ENCODE measurements around the gene NVL. TPM values are rescaled to one million over a fixed set of nuclear protein-coding genes. Genes with fewer than 3 reads are reported as not detected.

The NVL gene
- total and polyA plus RNA-seq, 4 donors = 5.3 to 14.0 (median 11.0) TPM

DNA sequence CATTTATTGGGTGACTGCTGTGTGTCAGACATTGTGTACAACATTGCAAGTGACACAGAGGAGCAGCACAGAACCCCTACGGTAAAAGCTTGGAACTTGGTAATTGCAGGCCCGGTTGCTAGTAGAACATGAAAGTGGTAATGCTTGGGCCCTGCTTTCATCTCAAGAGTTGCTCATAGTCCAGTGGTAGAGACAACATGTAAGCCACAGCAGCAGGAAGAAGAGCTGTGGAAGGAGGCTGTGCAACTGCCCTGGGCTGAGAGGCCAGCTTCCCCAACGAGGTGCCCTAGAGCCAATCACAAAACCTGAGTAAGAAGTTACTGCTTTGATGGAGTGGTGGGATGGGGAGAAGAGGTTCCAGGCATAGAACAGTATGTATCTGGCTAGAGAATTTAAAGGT lies 45.1 kb upstream of the NVL start (continued):
- TF ChIP-seq, protein P1, sequence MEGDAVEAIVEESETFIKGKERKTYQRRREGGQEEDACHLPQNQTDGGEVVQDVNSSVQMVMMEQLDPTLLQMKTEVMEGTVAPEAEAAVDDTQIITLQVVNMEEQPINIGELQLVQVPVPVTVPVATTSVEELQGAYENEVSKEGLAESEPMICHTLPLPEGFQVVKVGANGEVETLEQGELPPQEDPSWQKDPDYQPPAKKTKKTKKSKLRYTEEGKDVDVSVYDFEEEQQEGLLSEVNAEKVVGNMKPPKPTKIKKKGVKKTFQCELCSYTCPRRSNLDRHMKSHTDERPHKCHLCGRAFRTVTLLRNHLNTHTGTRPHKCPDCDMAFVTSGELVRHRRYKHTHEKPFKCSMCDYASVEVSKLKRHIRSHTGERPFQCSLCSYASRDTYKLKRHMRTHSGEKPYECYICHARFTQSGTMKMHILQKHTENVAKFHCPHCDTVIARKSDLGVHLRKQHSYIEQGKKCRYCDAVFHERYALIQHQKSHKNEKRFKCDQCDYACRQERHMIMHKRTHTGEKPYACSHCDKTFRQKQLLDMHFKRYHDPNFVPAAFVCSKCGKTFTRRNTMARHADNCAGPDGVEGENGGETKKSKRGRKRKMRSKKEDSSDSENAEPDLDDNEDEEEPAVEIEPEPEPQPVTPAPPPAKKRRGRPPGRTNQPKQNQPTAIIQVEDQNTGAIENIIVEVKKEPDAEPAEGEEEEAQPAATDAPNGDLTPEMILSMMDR (IDR thresholded peaks at IDR 0.05; ENCODE audit: low read depth, low read length, missing input control) = no peak
- TF ChIP-seq SP1 (IDR thresholded peaks at IDR 0.05) (no peak), RAD21 (IDR thresholded peaks at IDR 0.05) (no peak), RXRA (IDR thresholded peaks at IDR 0.05) (no peak)

DNA sequence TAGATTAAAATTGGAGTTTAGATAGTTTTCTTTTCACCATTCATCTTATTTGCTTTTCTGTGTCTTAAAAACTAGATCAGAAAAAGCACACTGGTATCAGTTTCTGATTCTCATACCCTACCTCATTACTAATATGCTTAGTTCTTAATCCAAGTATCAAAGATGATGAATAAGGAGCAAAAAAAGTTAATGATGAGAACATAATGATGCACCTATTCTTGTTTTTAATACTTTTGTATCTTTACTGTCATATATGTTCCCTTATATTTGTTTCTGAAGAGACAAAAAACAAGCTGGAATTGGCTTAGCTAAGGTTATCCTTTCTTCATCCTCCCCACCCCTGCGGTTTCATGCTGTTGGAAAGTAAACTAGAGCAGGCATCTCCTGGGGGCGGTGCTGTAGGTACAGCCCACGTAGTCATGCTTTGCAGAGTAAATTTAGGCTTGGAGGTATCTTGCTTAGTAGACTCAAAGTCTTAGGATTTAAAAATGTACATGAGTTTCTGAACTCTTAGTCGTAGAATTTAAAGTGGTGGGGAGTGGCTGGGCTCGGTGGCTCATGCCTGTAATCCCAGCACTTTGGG lies 43.1 kb upstream of the NVL start:
- WGBS = 98% methylated on average over 5 of the region's 5 CpGs
- H3K9ac ChIP-seq (ENCODE audit: low read depth in 1 of 2, low read length in 2 of 2) = no peak overlapping the region
- H3K36me3 ChIP-seq (ENCODE audit: control insufficient read depth in 4 of 4, insufficient read depth in 3 of 4, low read depth in 1 of 4, low read length in 3 of 4) = peaks cover 6 to 38% (median 31%) of the 10 kb centered on the region in 4 donors
- TF ChIP-seq, protein P1 (IDR thresholded peaks at IDR 0.05; ENCODE audit: low read depth, low read length, missing input control) = no peak
- TF ChIP-seq RXRA (IDR thresholded peaks at IDR 0.05) (no peak), HNF4G (IDR thresholded peaks at IDR 0.05) (no peak), RAD21 (IDR thresholded peaks at IDR 0.05) (no peak), REST (IDR thresholded peaks at IDR 0.05) (no peak), ZBTB33 (IDR thresholded peaks at IDR 0.05) (no peak), EGR1 (IDR thresholded peaks at IDR 0.05; ENCODE audit: low read depth in 2 of 2) (no peak), FOXA1 (IDR thresholded peaks at IDR 0.05) (no peak), JUND (IDR thresholded peaks at IDR 0.05) (no peak), FOXA2 (IDR thresholded peaks at IDR 0.05) (no peak)
- H3K4me3 ChIP-seq (ENCODE audit: low read depth in 1 of 3, low read length in 3 of 3) = no peak overlapping the region
- DNase-seq (ENCODE audit: low spot score) = no peak
- H3K4me1 ChIP-seq (ENCODE audit: control insufficient read depth in 4 of 4, insufficient read depth in 4 of 4, low read length in 3 of 4) = no peaks in the 10 kb centered on the region
- no peaks in the 10 kb centered on the region for H3K27me3 ChIP-seq (ENCODE audit: control insufficient read depth in 4 of 4, insufficient read depth in 4 of 4, low read length in 3 of 4)
- no peaks in the 10 kb centered on the region for H3K9me3 ChIP-seq (ENCODE audit: control insufficient read depth in 4 of 4, low read length in 3 of 4)
- no peak overlapping the region for H3K27ac ChIP-seq (ENCODE audit: low read depth in 1 of 2, low read length in 2 of 2)
